HG03025 (cell line): Measurements from ENCODE around the gene TMEM179B.
"Not testable (repeated sequence)": the region's sequence is repeated elsewhere in the genome, so short reads cannot be mapped to it uniquely, and the experiment has no call there.

Experiments used
- ATAC-seq: cut with Tn5 transposase; IDR thresholded peaks from one replicate; pipeline ENCODE4 v1.9.1; 2021; ENCODE audit warnings: mild to moderate bottlenecking, moderate library complexity; ENCODE audit not compliant: unreplicated experiment, low FRiP score

The TMEM179B gene, protein sequence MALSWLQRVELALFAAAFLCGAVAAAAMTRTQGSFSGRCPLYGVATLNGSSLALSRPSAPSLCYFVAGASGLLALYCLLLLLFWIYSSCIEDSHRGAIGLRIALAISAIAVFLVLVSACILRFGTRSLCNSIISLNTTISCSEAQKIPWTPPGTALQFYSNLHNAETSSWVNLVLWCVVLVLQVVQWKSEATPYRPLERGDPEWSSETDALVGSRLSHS

DNA sequence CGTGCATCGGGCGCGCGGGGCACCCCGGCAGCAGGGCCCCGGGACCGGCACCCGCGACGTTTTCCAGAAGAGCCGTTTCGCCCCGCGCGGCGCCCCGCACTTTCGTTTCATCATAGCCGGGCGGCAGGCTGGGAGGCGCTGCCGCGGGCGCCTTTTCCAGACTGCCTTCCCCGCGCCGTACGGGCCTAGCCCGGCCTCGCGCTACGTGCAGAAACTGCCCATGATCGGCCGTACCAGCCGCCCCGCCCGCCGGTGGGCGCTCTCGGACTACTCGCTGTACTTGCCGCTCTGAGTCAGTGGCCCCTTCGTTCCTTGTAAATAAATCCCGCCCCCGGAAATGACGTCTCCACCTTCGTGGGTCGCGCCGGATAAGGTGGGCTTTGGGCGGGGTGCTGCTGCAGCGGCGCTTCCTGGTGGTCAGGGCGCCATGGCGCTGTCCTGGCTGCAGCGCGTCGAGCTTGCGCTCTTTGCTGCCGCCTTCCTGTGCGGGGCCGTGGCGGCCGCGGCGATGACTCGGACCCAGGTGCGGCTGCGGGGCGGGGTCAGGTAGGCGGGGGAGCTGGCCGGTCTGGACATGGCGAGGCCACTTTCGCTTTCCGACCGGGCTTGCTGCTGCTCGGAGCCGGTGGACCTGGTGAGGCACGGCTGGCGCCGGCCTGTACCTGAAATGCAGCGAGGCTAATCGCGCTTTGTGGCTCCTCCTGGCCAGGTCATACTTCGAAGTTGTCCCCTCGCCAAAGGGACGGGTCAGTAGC lies at the start of gene TMEM179B:
Gene TMEM179B, plus strand, starts transcription at position 398 of the 755 bp plus-strand sequence. Its CDS starts 30 bp downstream, at position 428.
- peak; percentile 63 for ATAC-seq

DNA sequence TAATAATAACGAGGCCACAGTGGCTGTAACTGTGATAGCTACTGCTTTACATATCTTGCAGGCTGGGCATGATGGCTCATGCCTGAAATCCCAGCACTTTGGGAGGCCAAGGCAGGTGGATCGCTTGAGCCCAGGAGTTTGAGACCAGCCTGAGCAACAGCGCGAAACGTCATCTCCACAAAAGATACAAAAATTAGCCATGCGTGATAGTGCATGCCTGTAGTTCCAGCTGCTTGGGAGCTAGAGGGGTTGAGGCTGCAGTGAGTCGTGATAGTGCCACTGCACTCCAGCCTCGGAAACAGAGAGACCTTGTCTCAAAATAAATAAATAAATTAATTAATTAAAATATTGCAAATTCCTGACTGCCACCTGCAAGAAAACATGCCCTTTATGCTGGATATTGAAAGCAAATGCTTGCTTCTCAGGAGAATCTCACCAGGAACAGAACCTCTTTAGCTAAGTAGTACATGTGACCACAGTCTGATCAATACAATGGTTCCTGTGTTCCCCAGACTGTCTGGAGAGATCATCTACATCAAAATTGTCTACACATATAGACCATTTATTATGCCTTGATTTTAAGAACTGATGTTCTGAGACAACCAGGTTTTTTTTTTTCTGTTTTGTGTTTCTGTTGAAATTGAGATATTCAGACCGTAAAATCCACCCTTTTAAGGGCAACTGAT lies 39.6 kb upstream of the TMEM179B start:
- ATAC-seq = no peak

DNA sequence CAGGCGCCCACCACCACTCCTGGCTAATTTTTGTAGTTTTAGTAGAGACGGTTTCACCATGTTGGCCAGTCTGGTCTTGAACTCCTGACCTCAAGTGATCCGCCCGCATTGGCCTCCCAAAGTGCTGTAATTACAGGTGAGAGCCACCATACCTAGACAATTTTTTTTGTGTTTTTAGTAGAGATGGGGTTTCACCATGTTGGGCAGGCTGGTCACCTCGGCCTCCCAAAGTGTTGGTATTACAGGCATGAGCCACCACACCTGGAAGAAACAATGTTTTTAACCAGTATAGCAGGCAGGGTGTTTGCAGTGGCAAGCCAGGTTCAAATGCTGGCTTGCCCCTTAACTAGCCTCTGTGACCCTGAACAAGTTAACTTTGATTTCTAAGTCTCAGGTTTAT lies 37.3 kb upstream of the TMEM179B start:
- not testable (repeated sequence) for ATAC-seq

DNA sequence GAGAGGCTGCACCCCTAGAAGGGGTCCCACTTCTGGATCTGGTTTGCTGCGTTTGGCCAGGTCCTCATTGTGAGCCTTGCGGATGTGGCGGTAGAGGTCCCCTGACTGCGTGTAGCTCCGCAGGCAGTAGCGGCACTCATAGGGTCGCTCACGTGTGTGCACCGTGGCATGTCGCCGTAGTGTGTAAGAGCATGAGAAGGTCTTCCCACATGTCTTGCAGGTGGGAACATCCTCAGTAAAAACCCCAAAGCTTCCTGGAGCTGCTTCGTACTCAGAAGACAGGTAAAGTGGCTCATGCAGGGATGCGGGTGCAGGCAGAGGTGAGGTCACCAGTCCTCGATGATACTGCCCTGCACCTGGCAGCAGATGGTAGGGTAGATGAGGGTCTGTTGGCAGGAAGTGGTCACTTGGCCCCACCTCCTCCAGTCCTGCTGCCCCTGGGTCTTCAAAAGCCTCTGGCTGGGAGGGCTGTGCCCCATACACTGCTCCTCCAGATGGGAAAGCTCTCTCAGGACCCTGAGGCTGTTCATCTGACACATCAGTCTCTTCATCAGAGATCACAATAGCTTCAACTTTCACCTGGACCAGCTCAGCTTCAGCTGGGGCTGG lies 34.9 kb upstream of the TMEM179B start:
- no peak for ATAC-seq

DNA sequence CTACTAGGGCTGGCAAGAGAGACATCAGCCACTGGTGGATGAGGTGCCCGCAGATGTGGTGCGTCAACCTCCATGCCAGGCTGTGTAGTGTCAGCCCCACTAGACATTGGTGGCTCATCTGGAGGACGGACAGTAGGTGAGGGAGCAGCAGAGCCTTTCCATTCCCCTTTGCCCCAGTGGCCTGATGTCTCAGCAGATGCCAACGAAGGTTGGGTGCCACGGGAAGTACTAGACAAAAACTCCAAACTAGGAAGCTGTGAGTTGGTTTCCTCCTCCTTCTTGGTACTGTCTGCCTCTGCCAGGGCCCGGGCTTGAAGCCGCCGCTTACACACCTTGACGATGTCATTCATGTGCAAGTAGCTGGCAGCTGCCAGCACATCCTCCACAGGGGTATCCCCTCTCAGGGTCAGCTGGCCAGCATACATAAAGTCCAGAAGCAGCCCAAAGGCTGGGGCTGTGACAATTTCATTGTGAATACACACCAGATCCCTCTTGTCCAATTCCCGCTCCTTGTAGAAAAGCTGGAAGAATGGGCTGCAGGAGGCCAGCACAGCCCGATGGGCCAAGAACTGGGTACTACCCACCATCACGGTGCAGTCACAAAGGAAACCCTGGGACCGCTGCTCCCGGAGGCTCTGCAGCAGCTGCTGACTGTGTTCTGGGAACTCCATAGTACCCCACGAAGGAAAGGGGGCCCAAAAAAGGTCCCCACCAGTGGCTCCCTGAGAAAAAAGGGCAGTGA lies 34.0 kb upstream of the TMEM179B start:
- ATAC-seq = peak; percentile 3

DNA sequence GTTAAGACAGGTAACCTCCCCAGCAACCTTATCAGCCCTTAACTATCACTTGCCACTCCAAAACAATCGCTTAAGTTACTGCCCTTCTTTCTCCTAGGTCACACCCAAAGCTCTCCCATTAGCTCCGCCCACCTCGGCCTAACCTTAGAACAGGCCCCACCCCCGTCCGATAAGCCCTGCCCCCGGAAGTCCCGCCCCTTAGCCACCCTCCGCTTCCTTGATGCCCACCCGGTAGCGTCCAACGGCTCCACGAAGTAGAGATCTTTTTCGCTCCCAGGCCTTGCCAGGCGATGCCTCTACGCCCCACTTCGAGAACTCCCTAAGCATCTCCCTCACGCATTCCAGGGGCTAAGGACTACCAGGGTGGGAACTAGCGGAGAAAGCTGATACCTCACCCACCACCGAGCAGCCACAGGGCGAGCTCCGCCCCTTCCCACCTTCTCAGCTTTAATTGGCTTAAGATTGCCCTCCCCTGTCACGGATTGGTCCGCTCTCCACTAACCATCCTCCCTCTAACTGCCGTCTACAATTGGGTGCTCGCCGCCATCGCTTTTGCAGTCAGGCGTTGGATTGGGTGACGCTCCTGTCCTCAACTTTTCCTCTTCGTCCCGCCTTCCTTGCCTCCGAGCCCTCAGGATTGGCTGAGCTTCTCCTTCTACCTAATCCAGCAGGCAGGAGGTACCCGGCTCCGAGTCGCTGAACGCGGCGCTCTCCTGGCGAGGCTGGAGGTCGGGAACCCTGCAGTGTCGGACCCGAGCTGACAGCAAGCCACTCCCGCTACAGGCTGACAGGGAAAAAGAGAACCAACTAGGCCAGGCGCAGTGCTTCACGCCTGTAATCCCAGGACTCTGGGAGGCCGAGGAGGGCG lies 33.2 kb upstream of the TMEM179B start, which contains the start of gene ZBTB3:
Gene ZBTB3, minus strand, starts transcription at position 425 of the 868 bp plus-strand sequence. CDS start 496 bp downstream, outside the sequence.
- ATAC-seq = peak; percentile 84

DNA sequence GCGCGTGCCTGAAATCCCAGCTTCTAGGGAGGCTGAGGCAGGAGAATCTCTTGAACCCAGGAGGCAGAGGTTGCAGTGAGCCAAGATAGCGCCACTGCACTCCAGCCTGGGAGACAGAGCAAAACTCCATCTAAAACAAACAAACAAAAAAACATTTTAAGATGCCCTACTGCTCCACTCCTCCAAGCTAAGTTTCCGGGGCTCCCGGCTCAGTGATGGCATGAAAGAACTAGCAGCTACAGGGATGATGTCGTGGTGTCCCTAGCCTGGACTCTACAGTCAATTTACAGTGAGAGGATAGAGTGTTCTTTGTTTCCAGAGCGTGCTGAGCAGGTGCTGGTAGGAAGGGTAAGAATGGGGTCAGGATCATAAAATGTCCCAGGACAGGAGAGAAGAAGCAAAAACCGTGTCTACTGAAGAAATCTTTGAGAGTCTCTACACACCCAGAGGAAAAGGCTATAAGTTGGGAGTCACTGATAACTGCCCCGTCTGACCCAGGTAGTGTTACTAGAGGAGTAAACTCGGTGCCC lies 32.1 kb upstream of the TMEM179B start:
- no peak for ATAC-seq

DNA sequence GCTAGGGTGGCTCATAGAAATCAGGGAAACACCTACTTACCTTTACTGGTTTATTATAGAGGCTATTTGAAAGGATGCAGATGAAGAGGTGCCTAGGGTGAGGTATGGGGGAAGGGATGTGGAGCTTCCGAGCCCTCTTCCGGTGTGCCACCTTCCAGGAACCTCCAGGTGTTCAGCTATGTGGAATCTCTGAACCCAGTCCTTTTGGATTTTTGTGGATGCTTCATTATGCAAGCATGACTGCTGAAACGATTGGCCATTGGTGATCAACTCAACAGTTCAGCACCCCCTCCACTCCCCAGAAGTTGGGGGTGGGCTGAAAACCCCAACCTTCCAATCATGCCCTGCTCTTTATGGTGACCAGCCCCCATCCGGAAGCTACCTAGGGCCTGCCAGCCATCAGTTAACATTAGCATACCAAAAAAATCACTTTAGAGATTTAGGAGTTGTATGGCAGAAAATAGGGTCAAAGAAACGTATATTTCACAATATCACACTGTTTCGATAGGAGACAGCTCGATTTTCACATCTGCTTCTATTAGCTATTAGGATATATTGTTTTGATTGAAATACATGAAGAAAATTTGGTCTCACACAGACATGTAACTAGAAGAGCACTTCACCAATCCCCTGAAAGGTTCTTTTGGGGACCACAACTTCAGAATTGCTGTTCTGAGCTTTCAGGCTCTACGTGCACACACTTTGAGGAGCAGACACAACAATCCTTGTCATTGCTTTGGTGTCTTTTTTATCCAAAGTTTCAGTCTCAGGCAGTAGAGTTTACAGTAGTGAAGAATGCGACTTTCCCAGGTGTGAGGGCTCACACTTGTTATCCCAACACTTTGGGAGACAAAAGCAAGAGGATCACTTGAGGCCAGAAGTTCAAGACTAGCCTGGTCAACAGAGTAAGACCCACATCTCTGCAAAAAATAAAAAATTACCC lies 29.1 kb upstream of the TMEM179B start:
- ATAC-seq = no peak

DNA sequence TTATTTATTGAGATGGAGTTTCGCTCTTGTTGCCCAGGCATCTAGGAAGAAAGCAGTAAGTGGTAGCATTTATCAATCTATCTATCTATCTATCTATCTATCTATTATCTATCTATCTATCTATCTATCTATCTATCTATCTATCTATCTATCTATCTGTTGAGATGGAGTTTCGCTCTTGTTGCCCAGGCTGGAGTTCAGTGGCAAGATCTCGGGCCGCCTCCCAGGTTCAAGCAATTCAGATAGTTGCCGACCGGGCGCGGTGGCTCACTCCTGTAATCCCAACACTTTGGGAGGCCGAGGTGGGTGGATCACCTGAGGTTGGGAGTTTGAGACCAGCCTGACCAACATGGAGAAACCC lies 26.4 kb upstream of the TMEM179B start:
- not testable (repeated sequence) for ATAC-seq

DNA sequence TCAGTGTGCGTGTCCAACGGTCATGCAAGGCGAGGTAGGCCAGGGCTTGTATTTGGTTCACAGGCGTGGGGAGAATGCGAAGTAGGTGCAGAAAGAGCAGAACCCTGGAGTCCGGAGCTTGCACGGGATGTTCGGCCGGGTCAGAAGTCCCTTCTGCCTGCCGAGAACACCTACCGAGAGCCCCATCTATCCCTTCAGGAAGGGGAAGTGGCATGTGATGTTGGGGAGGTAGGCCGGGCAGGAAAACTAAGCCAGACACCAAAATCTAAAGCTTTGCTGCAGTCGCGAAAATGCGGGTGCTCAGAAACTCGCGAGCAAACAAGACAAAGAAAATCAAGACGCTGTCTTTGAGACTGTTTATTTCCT lies 16.4 kb upstream of the TMEM179B start:
- ATAC-seq = no peak

DNA sequence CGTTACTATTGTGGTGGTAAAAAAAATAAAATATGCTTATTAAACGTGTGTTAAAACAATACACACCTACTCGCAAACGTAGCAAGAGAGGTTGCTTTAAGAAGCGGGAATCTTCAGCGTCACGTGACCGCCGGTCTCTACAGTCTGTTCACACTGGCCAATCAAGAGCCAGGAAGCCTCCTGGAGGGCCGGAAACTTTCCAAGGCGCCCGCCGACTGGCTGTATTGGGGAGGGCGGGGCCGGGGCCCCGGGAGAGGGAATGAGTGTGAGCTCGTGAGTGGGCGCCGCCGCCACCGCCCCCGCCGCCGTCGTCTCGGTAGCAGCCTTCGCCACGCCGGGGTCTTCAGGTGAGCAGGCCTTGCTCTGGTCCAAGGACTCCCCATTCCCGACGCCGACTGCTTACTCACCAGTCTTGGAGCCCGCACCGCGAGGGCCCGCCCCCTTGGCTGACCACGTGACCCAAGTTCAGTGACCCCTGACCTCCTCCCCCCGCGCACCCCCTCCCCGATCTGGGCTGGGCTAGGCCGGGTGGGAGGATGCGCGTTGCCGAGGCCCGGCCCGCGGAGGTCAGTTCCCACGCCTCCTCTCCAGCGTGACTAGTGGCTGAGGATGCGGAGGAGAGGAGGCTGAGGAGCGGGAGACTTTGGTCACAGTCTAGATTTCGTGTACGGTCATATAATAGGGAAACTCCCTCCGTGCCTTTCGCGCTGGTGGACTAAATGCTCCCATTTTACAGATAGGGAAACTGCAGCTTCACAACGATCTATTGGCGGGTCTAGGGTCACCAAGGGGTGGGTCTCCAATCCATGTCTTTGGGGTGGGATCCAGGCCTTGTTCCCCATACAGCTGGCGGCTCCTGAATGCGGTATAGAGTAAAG lies 15.8 kb upstream of the TMEM179B start, which contains the start of gene TAF6L:
Gene TAF6L, plus strand, starts transcription at position 253 of the 878 bp plus-strand sequence. CDS start 4,388 bp downstream, outside the sequence.
- ATAC-seq = peak; percentile 72

DNA sequence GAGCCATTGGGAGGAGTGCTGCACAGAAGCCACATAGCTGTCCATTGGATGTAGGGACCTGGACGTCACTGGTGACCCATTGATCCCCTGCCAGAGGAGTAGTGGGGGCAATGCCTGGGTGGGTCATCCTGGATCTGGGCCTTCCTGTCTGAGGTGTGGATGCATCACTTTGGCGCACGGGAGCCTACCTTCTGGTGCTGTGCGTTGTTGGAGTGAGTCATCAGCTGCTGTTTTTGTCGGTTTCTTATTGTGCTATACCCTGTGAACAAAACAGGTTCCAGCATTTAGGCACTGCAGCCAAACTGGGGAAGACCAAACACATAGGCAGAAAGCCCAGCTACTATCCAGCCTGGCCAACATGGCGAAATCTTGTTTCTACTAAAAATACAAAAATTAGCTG lies 12.8 kb upstream of the TMEM179B start:
- ATAC-seq = no peak

DNA sequence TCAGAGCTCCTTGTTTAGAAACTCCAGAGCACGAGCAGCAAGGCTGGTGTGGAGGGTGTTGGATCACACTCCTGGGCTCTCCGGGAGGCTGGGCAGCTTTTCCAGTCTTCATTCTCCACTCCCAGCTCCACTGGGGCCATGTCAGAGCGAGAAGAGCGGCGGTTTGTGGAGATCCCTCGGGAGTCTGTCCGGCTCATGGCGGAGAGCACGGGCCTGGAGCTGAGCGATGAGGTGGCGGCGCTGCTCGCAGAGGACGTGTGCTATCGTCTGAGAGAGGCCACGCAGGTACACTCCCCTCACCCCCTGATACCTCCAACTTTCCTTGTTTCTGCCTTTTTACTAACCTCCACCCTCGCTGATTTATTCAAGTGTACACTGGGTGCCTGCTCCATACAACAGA lies 11.6 kb upstream of the TMEM179B start:
- no peak for ATAC-seq

DNA sequence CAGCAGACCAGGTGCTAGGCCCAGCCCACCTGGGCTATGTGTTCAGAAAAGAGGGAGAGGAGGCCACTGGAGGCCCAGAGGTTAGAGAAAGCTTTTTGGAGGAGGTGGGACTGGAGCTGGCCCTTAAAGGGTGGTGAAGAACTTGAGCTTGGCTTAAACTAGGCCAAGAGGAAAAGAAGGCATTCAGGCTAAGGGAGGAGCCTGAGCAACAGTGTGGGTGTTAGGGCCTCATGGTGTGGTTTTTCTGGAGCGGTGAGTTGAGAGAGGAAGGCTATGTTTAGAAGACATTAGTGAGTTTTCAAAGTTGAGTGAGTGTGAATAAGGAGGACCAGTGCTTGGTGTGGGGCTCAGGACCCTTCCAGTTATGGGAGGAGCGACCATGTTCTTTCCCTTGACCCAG lies 9.8 kb upstream of the TMEM179B start:
- no peak for ATAC-seq

DNA sequence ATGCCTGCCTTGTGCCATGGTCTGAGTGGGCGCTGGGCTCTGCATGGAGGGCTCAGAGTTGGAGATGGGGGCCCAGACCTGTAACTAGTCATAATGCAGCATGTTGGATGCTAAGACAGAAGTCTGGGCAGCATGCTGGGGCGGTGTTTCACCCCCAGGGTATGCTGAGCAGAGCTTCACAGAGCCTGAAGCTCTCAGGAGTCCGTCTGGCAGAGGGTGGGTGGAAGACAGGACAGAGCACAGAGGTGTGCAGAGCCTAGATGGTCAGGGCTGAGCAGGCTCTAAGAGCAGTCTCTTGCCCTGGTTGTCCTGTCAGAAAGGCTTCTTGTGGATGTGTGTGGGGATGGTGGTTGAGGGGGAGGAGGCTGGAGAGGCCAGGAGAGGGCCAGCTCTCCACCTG lies 8.8 kb upstream of the TMEM179B start:
- ATAC-seq = no peak

DNA sequence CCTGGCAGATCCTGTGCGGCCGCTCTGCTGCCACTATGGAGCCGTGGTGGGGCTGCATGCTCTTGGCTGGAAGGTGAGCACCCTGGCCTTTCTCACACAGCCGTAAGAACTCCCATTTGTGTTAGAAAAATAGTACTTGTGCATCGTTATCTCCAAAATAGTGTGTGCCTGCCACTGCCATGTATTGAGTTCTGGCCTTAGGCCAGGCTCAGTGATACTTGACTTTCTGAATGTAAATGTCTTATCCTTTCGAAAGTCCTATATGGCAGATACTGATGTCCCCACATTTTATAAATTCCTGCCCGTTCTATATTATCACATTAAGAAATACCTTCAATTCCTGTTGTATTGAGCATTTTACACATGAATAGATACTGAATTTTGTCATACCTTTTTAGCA lies 4.4 kb upstream of the TMEM179B start:
- no peak for ATAC-seq
